Bronchial epithelial cell (primary cell): Measurements from ENCODE around the gene LEAP2. TPM values are rescaled to one million over a fixed set of nuclear protein-coding genes. Genes with fewer than 3 reads are reported as not detected.

Experiments used
- DNase-seq: peaks from one replicate; pipeline ENCODE4 v3.0.0-alpha.2; 2010; ENCODE audit warnings: low read depth
- FAIRE-seq: peaks from 2 replicates; lab custom pipeline; 2011; peaks lifted over from hg19 to GRCh38; lab: Jason Lieb, UNC
- H3K27me3 ChIP-seq: 2 replicates; pipeline ENCODE4 v1.5.1; 2011; ENCODE audit warnings: low read length; ENCODE audit not compliant: control insufficient read depth, insufficient read depth
- H3K36me3 ChIP-seq: 2 replicates; pipeline ENCODE4 v1.5.1; 2011; ENCODE audit warnings: low read length; ENCODE audit not compliant: control insufficient read depth, insufficient read depth
- H3K4me3 ChIP-seq: 2 replicates; pipeline ENCODE4 v1.5.1; 2011; ENCODE audit warnings: mild to moderate bottlenecking, low read depth, low read length, control low read depth
- total RNA-seq: library from RNA; depleted of rRNA; stranded (reverse); fragments of >200 nt; gene quantifications from 2 replicates; pipeline ENCODE4 v1.2.1, GENCODE V29; 2014
- TF ChIP-seq, protein P1 (sequence below): IDR thresholded peaks from 2 replicates; pipeline ENCODE4 v1.5.1; 2011; ENCODE audit warnings: mild to moderate bottlenecking, moderate library complexity, low read length, control low read depth, inconsistent platforms; ENCODE audit not compliant: insufficient read depth, severe bottlenecking

Gene LEAP2
- total RNA-seq, 1 donor from 2014 or later, result 0.53 TPM

DNA sequence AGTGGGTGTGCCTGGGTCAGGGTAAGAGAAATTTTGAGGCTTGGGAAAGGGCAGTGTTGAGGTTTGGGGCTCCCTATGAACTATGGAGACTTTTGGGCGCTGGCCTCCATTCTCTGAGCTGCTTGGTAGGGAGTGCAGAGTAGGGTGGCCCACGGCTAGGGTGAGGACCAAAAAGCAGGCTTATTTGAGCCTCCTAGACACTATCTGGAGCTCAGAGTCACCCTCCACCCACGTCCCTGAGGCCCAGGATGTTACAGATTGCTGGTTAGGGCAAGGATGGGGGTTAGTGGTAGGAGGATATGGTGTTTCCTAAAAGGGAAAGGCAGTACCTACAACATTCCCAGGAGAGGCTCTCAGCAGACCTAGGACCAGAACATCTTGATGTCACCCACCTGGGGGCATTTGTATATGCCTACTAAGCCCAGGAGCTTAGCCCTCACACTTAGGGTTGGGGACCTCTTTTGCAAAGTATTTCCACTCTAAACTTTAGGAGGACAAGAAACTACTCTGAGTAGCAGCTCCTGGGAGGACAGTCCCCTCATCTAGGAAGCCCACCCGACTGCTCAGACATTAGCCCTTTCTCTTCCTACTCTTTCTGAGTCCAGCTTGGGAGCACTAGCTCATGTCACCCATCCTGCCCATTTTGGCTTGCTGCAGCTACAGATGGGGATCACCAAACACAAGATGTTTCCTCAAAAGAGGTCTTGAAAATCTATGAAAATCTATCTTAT is 45.4 kb upstream of the LEAP2 start:
- TF ChIP-seq, protein P1, sequence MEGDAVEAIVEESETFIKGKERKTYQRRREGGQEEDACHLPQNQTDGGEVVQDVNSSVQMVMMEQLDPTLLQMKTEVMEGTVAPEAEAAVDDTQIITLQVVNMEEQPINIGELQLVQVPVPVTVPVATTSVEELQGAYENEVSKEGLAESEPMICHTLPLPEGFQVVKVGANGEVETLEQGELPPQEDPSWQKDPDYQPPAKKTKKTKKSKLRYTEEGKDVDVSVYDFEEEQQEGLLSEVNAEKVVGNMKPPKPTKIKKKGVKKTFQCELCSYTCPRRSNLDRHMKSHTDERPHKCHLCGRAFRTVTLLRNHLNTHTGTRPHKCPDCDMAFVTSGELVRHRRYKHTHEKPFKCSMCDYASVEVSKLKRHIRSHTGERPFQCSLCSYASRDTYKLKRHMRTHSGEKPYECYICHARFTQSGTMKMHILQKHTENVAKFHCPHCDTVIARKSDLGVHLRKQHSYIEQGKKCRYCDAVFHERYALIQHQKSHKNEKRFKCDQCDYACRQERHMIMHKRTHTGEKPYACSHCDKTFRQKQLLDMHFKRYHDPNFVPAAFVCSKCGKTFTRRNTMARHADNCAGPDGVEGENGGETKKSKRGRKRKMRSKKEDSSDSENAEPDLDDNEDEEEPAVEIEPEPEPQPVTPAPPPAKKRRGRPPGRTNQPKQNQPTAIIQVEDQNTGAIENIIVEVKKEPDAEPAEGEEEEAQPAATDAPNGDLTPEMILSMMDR, result no peak
- no peaks in the 10 kb centered on the region for H3K27me3 ChIP-seq
- no peak overlapping the region for H3K4me3 ChIP-seq
- FAIRE-seq, result no peak
- no peak for DNase-seq
- H3K36me3 ChIP-seq, result no peaks in the 10 kb centered on the region

DNA sequence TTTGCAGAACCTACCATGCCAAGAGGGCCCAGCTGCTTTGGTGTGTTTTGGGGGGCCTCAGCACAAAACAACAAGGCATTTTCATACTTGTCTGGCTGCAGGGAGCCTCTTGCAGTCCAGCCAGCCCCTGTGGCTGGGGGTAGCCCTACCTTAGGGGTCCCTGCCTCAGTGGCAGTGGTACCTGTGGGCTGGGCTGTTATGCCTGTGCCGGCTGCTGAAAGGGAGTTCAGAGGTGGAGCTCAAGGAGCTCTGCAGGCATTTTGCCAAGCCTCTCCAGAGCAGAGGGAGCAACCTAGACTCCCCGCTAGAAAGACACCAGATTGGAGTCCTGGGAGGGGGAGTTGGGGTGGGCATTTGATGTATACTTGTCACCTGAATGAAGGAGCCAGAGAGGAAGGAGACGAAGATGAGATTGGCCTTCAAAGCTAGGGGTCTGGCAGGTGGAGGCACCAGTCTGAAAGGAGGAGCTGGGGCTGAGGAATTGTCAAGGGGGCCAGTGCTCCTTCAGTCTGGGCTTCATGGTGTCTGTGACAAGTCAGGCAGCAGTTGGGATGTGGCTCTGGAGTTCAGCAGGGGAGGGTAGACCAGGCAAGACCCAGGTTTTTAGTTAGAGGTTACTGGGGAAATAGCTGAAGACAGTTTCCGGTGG is 44.5 kb upstream of the LEAP2 start:
- H3K4me3 ChIP-seq, result no peak overlapping the region
- TF ChIP-seq, protein P1, result no peak
- DNase-seq, result no peak
- FAIRE-seq, result no peak
- H3K36me3 ChIP-seq, result no peaks in the 10 kb centered on the region
- no peaks in the 10 kb centered on the region for H3K27me3 ChIP-seq

DNA sequence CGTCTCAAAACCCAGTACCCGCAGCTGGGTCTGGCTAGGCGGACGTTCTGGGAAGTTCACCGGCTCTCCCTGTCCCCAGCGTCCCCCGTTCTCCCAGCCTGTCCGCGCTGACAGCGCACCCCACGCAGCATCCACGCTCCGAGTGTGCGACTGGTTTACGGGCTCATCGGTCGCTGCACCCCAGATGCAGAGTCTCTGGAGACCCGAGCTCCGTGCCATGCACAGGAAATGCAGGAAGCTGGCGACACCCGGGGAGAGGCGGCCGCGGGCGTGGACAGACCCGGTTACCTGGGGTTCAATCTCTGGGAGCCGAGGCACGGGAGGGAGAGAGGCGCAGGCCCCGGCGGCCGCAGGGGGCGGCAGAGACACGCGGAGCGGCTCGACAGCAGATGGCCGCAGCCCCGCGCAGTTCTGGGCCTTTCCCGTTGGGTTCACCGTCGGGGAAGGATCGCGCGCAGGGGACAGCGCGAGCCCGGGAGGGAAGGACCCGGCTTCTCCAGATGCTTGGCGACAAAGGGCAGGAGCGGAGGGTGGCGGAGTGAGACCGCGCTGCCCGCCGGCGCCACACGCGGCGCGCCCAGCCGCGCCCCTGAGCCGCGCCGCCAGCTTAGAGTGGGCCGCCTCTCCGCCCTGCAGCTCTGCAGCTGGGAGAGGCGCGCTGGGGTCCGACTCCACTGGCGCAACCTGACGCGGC is 43.6 kb upstream of the LEAP2 start:
- H3K36me3 ChIP-seq, result no peaks in the 10 kb centered on the region
- TF ChIP-seq, protein P1, result peak; percentile 94
- no peaks in the 10 kb centered on the region for H3K27me3 ChIP-seq
- peak overlapping the region; percentile 53 for H3K4me3 ChIP-seq
- no peak for FAIRE-seq
- DNase-seq, result peak; percentile 42

DNA sequence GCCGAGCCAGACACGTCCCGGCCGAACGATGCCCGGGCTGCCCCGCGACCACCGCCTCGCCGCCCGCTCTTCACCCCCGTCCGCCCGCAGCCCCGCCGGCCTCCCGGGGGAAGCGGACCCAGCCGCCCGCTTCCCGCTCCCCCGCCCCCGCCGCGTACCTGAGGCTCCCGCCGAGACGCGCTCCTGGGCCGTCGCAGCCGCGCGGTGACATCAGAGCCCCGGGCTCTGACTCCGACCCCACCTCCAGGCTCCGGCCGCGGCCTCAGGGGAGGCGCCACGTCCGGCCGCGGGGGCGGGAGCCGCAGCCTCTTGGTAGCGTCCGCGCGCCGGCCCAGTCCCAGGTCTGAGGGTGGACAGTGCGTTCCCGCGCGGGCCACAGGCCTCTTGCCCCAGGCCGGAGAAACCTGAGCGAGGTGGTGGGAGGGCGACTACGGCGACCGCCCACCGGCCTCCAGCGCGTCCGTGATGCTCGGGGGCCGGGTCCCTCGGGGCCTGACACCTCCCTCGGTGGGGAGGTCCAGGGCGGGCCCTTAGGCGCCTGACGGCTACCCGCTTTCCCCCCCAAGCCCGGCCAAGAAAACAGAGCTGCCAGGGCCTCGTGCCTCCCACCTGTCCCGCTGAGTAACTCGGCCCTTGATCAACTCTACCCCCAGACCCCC is 42.9 kb upstream of the LEAP2 start, which contains the start of gene SHROOM1:
Gene SHROOM1 (minus strand): TSS at position 212 of the 659 bp plus-strand sequence. CDS start 4,507 bp downstream, outside the sequence.
- Histone ChIP-seq H3K4me3 (peak within 1 kb of the TSS; percentile 53), H3K27me3 (no peaks in the 10 kb centered on the region), H3K36me3 (no peaks in the 10 kb centered on the region)
- FAIRE-seq (no peak), DNase-seq (no peak)
- TF ChIP-seq, protein P1, result no peak

DNA sequence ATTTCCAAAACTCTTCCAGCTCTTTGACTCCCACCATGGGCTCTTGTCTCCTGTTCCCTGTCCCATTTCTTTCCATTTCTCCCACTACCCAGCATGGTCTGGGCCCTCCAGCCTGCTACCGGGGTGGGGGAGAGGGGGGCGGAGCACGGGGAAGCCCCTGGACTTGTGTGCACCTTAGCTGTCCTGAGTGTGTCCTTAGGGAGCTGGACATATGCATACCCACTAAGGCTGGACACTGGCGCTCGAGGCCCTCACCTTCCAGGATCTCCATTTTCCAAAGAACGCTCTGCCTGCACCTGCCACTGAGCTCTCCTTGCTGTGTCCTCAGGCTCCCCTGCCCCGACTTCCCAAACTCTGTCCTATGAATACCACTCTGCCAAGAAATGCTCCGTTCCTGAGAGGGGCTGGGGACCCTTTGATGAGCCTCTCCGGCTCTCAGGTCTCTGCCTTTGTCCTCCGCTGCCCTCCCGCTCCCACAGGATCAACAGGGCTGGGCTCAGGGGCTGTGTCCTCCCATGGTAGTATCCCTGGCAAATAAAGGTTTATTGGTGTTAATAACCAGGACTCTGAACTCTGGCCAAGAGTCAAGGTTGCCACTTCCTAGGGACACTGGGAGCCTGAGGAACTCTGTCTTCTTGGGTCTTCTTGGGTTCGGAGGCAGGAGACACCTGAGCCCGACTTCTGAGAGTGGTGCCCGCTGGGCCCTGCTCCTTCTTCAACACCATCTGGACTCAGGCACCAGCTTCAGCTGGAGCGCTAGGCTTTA is 42.2 kb upstream of the LEAP2 start:
- Histone ChIP-seq H3K4me3 (peak overlapping the region; percentile 53), H3K36me3 (no peaks in the 10 kb centered on the region), H3K27me3 (no peaks in the 10 kb centered on the region)
- FAIRE-seq (no peak), DNase-seq (no peak)
- TF ChIP-seq, protein P1, result no peak
